ENCODE results near the gene OR51D1. TPM values are rescaled to one million over a fixed set of nuclear protein-coding genes. Genes with fewer than 3 reads are reported as not detected.

Gene OR51D1, protein sequence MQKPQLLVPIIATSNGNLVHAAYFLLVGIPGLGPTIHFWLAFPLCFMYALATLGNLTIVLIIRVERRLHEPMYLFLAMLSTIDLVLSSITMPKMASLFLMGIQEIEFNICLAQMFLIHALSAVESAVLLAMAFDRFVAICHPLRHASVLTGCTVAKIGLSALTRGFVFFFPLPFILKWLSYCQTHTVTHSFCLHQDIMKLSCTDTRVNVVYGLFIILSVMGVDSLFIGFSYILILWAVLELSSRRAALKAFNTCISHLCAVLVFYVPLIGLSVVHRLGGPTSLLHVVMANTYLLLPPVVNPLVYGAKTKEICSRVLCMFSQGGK
- not detected for total RNA-seq (ENCODE audit: unreplicated experiment)
- long read RNA-seq, result 0 reads

DNA sequence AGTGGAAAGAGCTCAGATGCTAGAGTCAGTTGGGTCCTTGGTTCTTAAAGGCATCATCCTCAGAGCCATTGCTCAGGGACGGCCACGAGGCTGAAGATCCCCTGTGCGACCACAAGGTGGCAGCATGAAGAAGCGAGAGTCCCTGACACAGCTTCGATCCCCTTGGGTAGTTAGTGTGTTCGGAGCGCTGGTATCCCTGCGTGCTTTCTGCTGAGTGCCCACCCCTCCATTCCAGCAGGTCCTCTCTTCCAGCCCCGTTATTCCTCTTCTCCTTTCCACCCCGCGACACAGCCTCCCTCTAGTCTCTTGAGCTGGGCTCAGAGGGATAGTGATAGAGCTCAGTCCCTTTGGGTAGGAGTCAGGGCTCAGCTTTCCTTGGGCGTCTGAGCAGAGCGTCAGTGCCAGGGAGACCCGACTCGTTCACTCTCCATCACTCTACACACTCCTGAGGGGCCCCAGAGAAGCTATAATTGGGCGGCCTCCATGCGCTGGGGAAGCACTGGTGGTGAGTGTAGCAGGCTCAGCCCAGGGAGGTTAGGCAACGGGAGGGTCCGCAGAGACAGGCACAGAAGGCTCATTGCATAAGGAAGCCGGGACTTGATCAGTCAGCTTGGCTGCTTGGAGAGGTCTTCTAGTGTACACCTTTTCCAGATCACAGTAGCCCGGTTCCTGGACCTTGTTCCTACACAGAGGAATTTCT is at the start of gene OR51D1:
OR51D1 (plus strand) TSS at position 516 of the 700 bp plus-strand sequence. CDS start 2,314 bp downstream, outside the sequence.
- Mint-ChIP-seq H3K27ac (ENCODE audit: unreplicated experiment) (no peak within 1 kb of the TSS), H3K9me3 (ENCODE audit: unreplicated experiment) (no peaks in the 10 kb centered on the region), H3K27me3 (ENCODE audit: unreplicated experiment) (no peaks in the 10 kb centered on the region), H3K4me1 (ENCODE audit: unreplicated experiment) (peaks cover 6% of the 10 kb centered on the region), H3K4me3 (ENCODE audit: unreplicated experiment) (no peak within 1 kb of the TSS), H3K36me3 (ENCODE audit: low read depth, unreplicated experiment) (no peaks in the 10 kb centered on the region)
- peak; percentile 85 for DNase-seq (ENCODE audit: low spot score)
- TF ChIP-seq, protein P1, sequence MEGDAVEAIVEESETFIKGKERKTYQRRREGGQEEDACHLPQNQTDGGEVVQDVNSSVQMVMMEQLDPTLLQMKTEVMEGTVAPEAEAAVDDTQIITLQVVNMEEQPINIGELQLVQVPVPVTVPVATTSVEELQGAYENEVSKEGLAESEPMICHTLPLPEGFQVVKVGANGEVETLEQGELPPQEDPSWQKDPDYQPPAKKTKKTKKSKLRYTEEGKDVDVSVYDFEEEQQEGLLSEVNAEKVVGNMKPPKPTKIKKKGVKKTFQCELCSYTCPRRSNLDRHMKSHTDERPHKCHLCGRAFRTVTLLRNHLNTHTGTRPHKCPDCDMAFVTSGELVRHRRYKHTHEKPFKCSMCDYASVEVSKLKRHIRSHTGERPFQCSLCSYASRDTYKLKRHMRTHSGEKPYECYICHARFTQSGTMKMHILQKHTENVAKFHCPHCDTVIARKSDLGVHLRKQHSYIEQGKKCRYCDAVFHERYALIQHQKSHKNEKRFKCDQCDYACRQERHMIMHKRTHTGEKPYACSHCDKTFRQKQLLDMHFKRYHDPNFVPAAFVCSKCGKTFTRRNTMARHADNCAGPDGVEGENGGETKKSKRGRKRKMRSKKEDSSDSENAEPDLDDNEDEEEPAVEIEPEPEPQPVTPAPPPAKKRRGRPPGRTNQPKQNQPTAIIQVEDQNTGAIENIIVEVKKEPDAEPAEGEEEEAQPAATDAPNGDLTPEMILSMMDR (IDR thresholded peaks at IDR 0.05; ENCODE audit: unreplicated experiment), result peak; percentile 88

DNA sequence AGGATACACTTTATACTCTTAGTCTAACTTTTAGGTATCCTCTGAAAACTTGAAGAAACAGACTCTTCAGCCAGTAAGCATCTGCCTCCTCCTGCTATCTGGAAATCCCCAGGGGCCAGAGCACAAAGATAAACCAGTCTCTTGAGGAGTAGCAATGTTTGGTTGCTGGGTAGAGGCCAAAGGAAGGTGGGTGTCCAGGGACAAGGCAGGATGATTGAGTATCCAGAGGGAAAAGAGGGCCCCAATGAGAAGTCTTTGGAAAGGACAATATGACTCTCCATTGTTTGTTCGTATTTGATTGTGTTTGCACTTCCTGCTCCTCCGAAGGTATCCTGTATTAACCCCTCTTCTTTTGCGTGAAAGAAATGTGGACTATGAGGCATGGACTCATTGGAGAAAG is 48.3 kb upstream of the OR51D1 start:
- no peaks in the 10 kb centered on the region for H3K27me3 Mint-ChIP-seq (ENCODE audit: unreplicated experiment)
- H3K36me3 Mint-ChIP-seq (ENCODE audit: low read depth, unreplicated experiment), result no peaks in the 10 kb centered on the region
- peaks cover 15% of the 10 kb centered on the region for H3K4me1 Mint-ChIP-seq (ENCODE audit: unreplicated experiment)

DNA sequence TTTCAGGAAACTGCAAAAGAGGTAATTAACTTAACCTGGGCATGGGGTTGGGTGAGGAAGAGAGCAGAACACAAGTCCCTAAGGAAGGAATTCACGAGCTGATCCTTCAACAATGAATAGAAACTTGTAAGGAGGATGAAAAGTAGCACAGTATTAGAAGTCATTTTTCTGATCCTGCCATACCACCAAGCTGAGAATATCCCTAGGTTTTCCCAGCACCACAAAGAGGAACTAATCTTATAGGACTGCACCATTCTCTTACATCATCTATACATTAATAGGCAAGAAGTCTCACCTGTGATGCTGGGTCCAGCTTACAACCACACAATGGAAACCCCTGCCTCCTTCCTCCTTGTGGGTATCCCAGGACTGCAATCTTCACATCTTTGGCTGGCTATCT is 43.5 kb upstream of the OR51D1 start, which contains the start of gene OR52I1:
OR52I1 (plus strand) TSS at position 301 of the 400 bp plus-strand sequence; CDS start at position 301, 0 bp downstream.
- no peaks in the 10 kb centered on the region for H3K9me3 Mint-ChIP-seq (ENCODE audit: unreplicated experiment)
- no peaks in the 10 kb centered on the region for H3K36me3 Mint-ChIP-seq (ENCODE audit: low read depth, unreplicated experiment)
- peaks cover 9% of the 10 kb centered on the region for H3K4me1 Mint-ChIP-seq (ENCODE audit: unreplicated experiment)
- no peak within 1 kb of the TSS for H3K4me3 Mint-ChIP-seq (ENCODE audit: unreplicated experiment)
- TF ChIP-seq, protein P1 (IDR thresholded peaks at IDR 0.05; ENCODE audit: unreplicated experiment), result no peak
- H3K27me3 Mint-ChIP-seq (ENCODE audit: unreplicated experiment), result no peaks in the 10 kb centered on the region
- no peak within 1 kb of the TSS for H3K27ac Mint-ChIP-seq (ENCODE audit: unreplicated experiment)
- DNase-seq (ENCODE audit: low spot score), result no peak

More for the DNA sequence above, 48.3 kb upstream of the OR51D1 start:
- Mint-ChIP-seq H3K9me3 (ENCODE audit: unreplicated experiment) (no peaks in the 10 kb centered on the region), H3K27ac (ENCODE audit: unreplicated experiment) (peak overlapping the region; percentile 11), H3K4me3 (ENCODE audit: unreplicated experiment) (no peak overlapping the region)
- no peak for DNase-seq (ENCODE audit: low spot score)
- TF ChIP-seq, protein P1 (IDR thresholded peaks at IDR 0.05; ENCODE audit: unreplicated experiment), result no peak

DNA sequence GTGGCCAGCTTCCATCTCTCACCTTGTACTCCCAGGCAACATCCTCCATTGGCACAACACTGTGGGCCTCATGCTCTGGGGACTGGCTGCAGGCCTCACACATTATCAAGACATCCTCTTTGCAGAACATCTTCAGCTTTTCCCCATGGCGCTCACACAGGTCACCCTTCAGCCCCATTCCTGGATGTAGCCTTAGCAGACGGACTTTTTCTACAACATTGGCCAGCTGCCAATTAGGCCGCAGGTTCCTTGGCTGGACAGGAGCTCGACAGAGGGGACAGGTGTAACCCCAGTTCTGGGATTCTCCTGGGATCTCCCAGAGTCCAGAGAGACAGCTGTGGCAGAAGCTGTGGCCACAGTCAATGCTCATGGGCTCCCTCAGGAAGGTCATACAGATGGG is 32.2 kb upstream of the OR51D1 start:
- TF ChIP-seq, protein P1 (IDR thresholded peaks at IDR 0.05; ENCODE audit: unreplicated experiment), result no peak
- Mint-ChIP-seq H3K36me3 (ENCODE audit: low read depth, unreplicated experiment) (peaks cover 26% of the 10 kb centered on the region), H3K9me3 (ENCODE audit: unreplicated experiment) (no peaks in the 10 kb centered on the region), H3K4me1 (ENCODE audit: unreplicated experiment) (peaks cover 26% of the 10 kb centered on the region), H3K27ac (ENCODE audit: unreplicated experiment) (no peak overlapping the region), H3K4me3 (ENCODE audit: unreplicated experiment) (no peak overlapping the region), H3K27me3 (ENCODE audit: unreplicated experiment) (peaks cover 3% of the 10 kb centered on the region)
- no peak for DNase-seq (ENCODE audit: low spot score)
